22Rv1 (cell line): Measurements from ENCODE around the gene METTL27.
A peak's percentile ranks its signal among the peaks of the same experiment; 100 is the strongest.
"Not testable (repeated sequence)": the region's sequence is repeated elsewhere in the genome, so short reads cannot be mapped to it uniquely, and the experiment has no call there.

Experiments
- H3K27ac ChIP-seq: fragments of 450-650 bp; 2 replicates; pipeline ENCODE4 v1.5.1; 2017
- CTCF ChIP-seq: fragments of 450-650 bp; IDR thresholded peaks from 2 replicates; pipeline ENCODE4 v1.5.1; 2017; ENCODE audit warnings: mild to moderate bottlenecking
- ZFX ChIP-seq: fragments of 450-650 bp; IDR thresholded peaks from 2 replicates; pipeline ENCODE4 v1.6.1; 2017; ENCODE audit warnings: antibody characterized with exemption, borderline replicate concordance

METTL27 gene

GRCh38 chr7:73851410-73852338, 9.4 kb upstream of the METTL27 start:
- no peak for TF ChIP-seq CTCF
- no peak for TF ChIP-seq ZFX
- no peak overlapping the region for H3K27ac ChIP-seq

- no peak overlapping the region for H3K27ac ChIP-seq
- TF ChIP-seq CTCF (no peak), ZFX (no peak)
Observed at GRCh38 chr7:73850781-73851207, 8.5 kb upstream of the METTL27 start.

GRCh38 chr7:73847941-73848723, 5.8 kb upstream of the METTL27 start:
- no peak overlapping the region for H3K27ac ChIP-seq
- TF ChIP-seq CTCF (no peak), ZFX (no peak)

- H3K27ac ChIP-seq = not testable (repeated sequence)
Observed at GRCh38 chr7:73845701-73846195, 3.4 kb upstream of the METTL27 start.

- H3K27ac ChIP-seq = no peak overlapping the region
- no peak for TF ChIP-seq CTCF
- no peak for TF ChIP-seq ZFX
Observed at GRCh38 chr7:73844848-73845460, 2.6 kb upstream of the METTL27 start.

GRCh38 chr7:73844131-73844547, 1.8 kb upstream of the METTL27 start:
- TF ChIP-seq CTCF (no peak), ZFX (no peak)
- no peak overlapping the region for H3K27ac ChIP-seq

GRCh38 chr7:73841689-73842066, 638 bp downstream of the METTL27 start:
- peak overlapping the region; percentile 51 for H3K27ac ChIP-seq
- TF ChIP-seq CTCF (no peak), ZFX (no peak)
